PC-9 (cell line): ENCODE data around the gene TNC. TPM values are rescaled to one million over a fixed set of nuclear protein-coding genes. Genes with fewer than 3 reads are reported as not detected.

Experiments used
- BruUV-seq: library from RNA; stranded (reverse); fragments of 400-500 nt; replicated peaks from 2 replicates; lab custom pipeline; 2021; lab: Mats Ljungman, UMichigan
- CTCF ChIA-PET: fragments of 300-600 bp; sonication (Branson Sonifier 250); formaldehyde crosslinking; loops from one replicate; lab custom pipeline; 2022; ENCODE audit warnings: antibody characterized with exemption; lab: Charles Lee
- POLR2A ChIA-PET: fragments of 300-600 bp; sonication (Branson Sonifier 250); formaldehyde crosslinking; loops from one replicate; lab custom pipeline; 2022; ENCODE audit warnings: antibody characterized with exemption; ENCODE audit not compliant: unreplicated experiment; lab: Charles Lee
- DNase-seq, 2 experiments: peaks; one replicate each; pipeline versions ENCODE4 v3.0.0 to v3.0.0-alpha.2; 2015 to 2022; ENCODE audit warnings: mixed read lengths in 1 of 2
- H2AFZ ChIP-seq: fragments of 200-600 bp; sonication (generic); 2 replicates; pipeline ENCODE4 v1.8.1; 2017; ENCODE audit warnings: antibody characterized with exemption
- H3F3A ChIP-seq: fragments of 200-600 bp; sonication (generic); 2 replicates; pipeline ENCODE4 v1.8.1; 2017; ENCODE audit warnings: antibody characterized with exemption, mild to moderate bottlenecking, low read depth; ENCODE audit not compliant: insufficient read depth
- H3K27ac ChIP-seq: fragments of 200-600 bp; sonication (generic); 2 replicates; pipeline ENCODE4 v1.6.1; 2016; ENCODE audit warnings: mixed run types
- H3K27me3 ChIP-seq: fragments of 200-600 bp; sonication (generic); 2 replicates; pipeline ENCODE4 v1.6.1; 2016; ENCODE audit warnings: low read depth, mixed run types; ENCODE audit not compliant: insufficient read depth
- H3K36me3 ChIP-seq: fragments of 200-600 bp; sonication (generic); 2 replicates; pipeline ENCODE4 v1.6.1; 2016; ENCODE audit warnings: low read depth, mixed run types
- H3K4me1 ChIP-seq: fragments of 200-600 bp; sonication (generic); replicated peaks from 2 replicates; pipeline ENCODE4 v1.6.1; 2016; ENCODE audit warnings: mixed run types; ENCODE audit not compliant: insufficient read depth
- H3K4me2 ChIP-seq: fragments of 200-600 bp; sonication (generic); 2 replicates; pipeline ENCODE4 v1.6.1; 2017; ENCODE audit warnings: mixed run types
- H3K4me3 ChIP-seq: fragments of 200-600 bp; sonication (generic); 2 replicates; pipeline ENCODE4 v1.6.1; 2016; ENCODE audit warnings: mixed run types
- H3K79me2 ChIP-seq: fragments of 200-600 bp; sonication (generic); 2 replicates; pipeline ENCODE4 v1.6.1; 2017; ENCODE audit warnings: low read depth, mixed run types
- H3K9me2 ChIP-seq: fragments of 200-600 bp; sonication (generic); 2 replicates; pipeline ENCODE4 v1.8.1; 2017; ENCODE audit warnings: mild to moderate bottlenecking; ENCODE audit not compliant: insufficient read depth
- H3K9me3 ChIP-seq: fragments of 200-600 bp; sonication (generic); 2 replicates; pipeline ENCODE4 v1.8.1; 2016; ENCODE audit warnings: low read depth; ENCODE audit not compliant: insufficient read depth
- H4K20me1 ChIP-seq: fragments of 200-600 bp; sonication (generic); 2 replicates; pipeline ENCODE4 v1.8.1; 2017; ENCODE audit not compliant: insufficient read depth
- CTCF ChIP-seq: fragments of 200-600 bp; sonication (generic); conservative IDR thresholded peaks from 2 replicates; pipeline ENCODE4 v1.6.1; 2017; ENCODE audit warnings: mixed run types, antibody characterized with exemption, mild to moderate bottlenecking, moderate library complexity
- EZH2 ChIP-seq: fragments of 200-600 bp; sonication (generic); IDR thresholded peaks from 2 replicates; pipeline ENCODE4 v1.8.0; 2017; ENCODE audit warnings: antibody characterized with exemption, low read depth
- intact Hi-C: fragments of 100-400 bp; cut with micrococcal nuclease; formaldehyde crosslinking; loops from one replicate; pipeline ENCODE4 v1.10.0; 2022; ENCODE audit not compliant: unreplicated experiment
- total RNA-seq: library from RNA; stranded (reverse); gene quantifications from 2 replicates; pipeline ENCODE4 v1.2.3, GENCODE V29; 2021

The TNC gene
- total RNA-seq, 1 experiment from 2014 or later = 1.1 TPM

DNA sequence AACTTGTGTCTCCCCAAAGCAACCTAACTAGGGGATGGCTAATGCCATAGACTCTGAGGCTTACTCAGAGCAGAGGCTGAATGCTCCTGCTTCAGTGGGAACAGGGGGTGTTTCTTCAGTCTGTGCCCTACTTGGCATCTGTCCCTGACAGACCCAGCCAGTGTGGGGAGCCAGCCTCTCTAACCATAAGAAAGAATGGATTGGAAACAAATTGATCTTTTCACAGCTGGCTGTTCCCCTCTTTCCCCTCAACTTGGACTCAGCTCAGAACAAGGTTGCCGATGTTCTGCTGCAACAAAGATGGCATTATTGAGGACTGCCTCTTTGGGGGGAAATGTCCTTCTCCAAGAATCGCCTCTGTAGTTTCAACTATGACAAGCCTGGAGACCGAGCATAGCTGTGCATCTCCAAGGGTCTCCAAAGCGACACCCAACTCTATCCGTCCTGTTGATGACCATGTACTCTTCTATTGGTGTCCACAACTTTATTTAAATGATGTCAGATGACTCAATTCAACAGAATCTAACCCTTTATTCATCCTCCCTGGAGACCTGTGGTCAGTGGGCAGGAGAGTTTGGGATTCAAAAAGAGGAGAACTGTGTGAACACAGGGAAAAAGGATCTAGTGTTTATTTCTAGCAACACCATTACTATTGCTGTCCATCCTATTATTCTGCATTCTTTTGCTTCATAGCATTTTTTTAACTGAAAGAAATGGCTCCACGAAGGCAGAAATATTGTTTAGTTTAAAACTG is 24.7 kb upstream of the TNC start:
- intact Hi-C loops = no loop called here
- no peak overlapping the region for H3K4me3 ChIP-seq
- H3K4me1 ChIP-seq = peaks cover 11% of the 10 kb centered on the region; the same call in 1 of the 2 replicates
- H3F3A ChIP-seq = no peaks in the 10 kb centered on the region
- no peaks in the 10 kb centered on the region for H3K9me2 ChIP-seq
- no peaks in the 10 kb centered on the region for H3K79me2 ChIP-seq
- no peak overlapping the region for H2AFZ ChIP-seq
- ChIA-PET CTCF (no interaction called here), POLR2A (no interaction called here)
- no peak for DNase-seq
- no peak overlapping the region for H3K4me2 ChIP-seq
- no peak for TF ChIP-seq CTCF
- TF ChIP-seq EZH2 = no peak
- no peaks in the 10 kb centered on the region for H3K36me3 ChIP-seq
- no peak overlapping the region for H3K27ac ChIP-seq
- no TSS peak for BruUV-seq
- H3K27me3 ChIP-seq = no peaks in the 10 kb centered on the region
- H3K9me3 ChIP-seq = peaks cover 7% of the 10 kb centered on the region
- H4K20me1 ChIP-seq = no peaks in the 10 kb centered on the region

- no peaks in the 10 kb centered on the region for H4K20me1 ChIP-seq
- H3K4me3 ChIP-seq = no peak overlapping the region
- peaks cover 7% of the 10 kb centered on the region for H3K9me3 ChIP-seq
- no TSS peak for BruUV-seq
- no peaks in the 10 kb centered on the region for H3K79me2 ChIP-seq
- no peak overlapping the region for H3K4me2 ChIP-seq
- POLR2A ChIA-PET = no interaction called here
- no peaks in the 10 kb centered on the region for H3F3A ChIP-seq
- no peak overlapping the region for H2AFZ ChIP-seq
- intact Hi-C loops = no loop called here
- no peak for DNase-seq
- H3K27ac ChIP-seq = no peak overlapping the region
- no peak for TF ChIP-seq CTCF
- TF ChIP-seq EZH2 = no peak
- no peaks in the 10 kb centered on the region for H3K27me3 ChIP-seq
- H3K36me3 ChIP-seq = no peaks in the 10 kb centered on the region
- no peaks in the 10 kb centered on the region for H3K9me2 ChIP-seq
- H3K4me1 ChIP-seq = peaks cover 10% of the 10 kb centered on the region; the same call in 1 of the 2 replicates
- CTCF ChIA-PET = no interaction called here
These were observed 24.1 kb upstream of the TNC start for GRCh38 chr9:115142090-115142489.

- TF ChIP-seq EZH2 = no peak
- TF ChIP-seq CTCF = no peak
- Histone ChIP-seq H3K9me2 (no peaks in the 10 kb centered on the region), H3K36me3 (no peaks in the 10 kb centered on the region), H3K9me3 (peaks cover 7% of the 10 kb centered on the region), H3K4me1 (0 out of 2 replicates have a peak, but pooled peaks cover 6% of the 10 kb centered on the region), H3K27ac (no peak overlapping the region), H2AFZ (no peak overlapping the region), H4K20me1 (no peaks in the 10 kb centered on the region), H3K79me2 (no peaks in the 10 kb centered on the region), H3F3A (no peaks in the 10 kb centered on the region), H3K4me3 (no peak overlapping the region), H3K4me2 (no peak overlapping the region), H3K27me3 (no peaks in the 10 kb centered on the region)
- ChIA-PET CTCF (no interaction called here), POLR2A (no interaction called here)
- BruUV-seq = no TSS peak
- no peak for DNase-seq
- intact Hi-C loops = no loop called here
These were observed 23.7 kb upstream of the TNC start for GRCh38 chr9:115141612-115142011.
